HUES6 (cell line): ENCODE results near the gene STK25.

Experiments
- H3K27ac ChIP-seq: 2 replicates; pipeline ENCODE4 v1.7.0; 2013; ENCODE audit warnings: low read depth, mild to moderate bottlenecking, low read length, inconsistent platforms
- H3K27me3 ChIP-seq: 2 replicates; pipeline ENCODE4 v1.6.1; 2013; ENCODE audit warnings: low read length; ENCODE audit not compliant: control insufficient read depth, insufficient read depth
- H3K36me3 ChIP-seq: 2 replicates; pipeline ENCODE4 v1.6.1; 2013; ENCODE audit warnings: low read length; ENCODE audit not compliant: control insufficient read depth, insufficient read depth
- H3K4me1 ChIP-seq: 2 replicates; pipeline ENCODE4 v1.6.1; 2013; ENCODE audit warnings: low read length; ENCODE audit not compliant: control insufficient read depth, insufficient read depth
- H3K4me3 ChIP-seq: 2 replicates; pipeline ENCODE4 v1.5.1; 2013; ENCODE audit warnings: low read depth, low read length
- H3K9ac ChIP-seq: one replicate; pipeline ENCODE4 v1.6.1; 2013; ENCODE audit warnings: mild to moderate bottlenecking, low read length
- H3K9me3 ChIP-seq: 2 replicates; pipeline ENCODE4 v1.6.1; 2013; ENCODE audit warnings: low read depth, low read length; ENCODE audit not compliant: control insufficient read depth, insufficient read depth

Gene STK25

GRCh38 chr2:241547781-241548450, 39.5 kb upstream of the STK25 start:
- peaks cover 5% of the 10 kb centered on the region for H3K27me3 ChIP-seq
- H3K4me3 ChIP-seq, result no peak overlapping the region
- H3K9me3 ChIP-seq, result no peaks in the 10 kb centered on the region
- no peaks in the 10 kb centered on the region for H3K36me3 ChIP-seq
- peaks cover 12% of the 10 kb centered on the region; the same call in 1 of the 2 replicates for H3K4me1 ChIP-seq
- H3K27ac ChIP-seq, result no peak overlapping the region
- H3K9ac ChIP-seq, result no peak overlapping the region

GRCh38 chr2:241546771-241547498, 38.6 kb upstream of the STK25 start:
- Histone ChIP-seq H3K9me3 (no peaks in the 10 kb centered on the region), H3K27me3 (peaks cover 15% of the 10 kb centered on the region), H3K36me3 (no peaks in the 10 kb centered on the region), H3K4me1 (peaks cover 9% of the 10 kb centered on the region; the same call in 1 of the 2 replicates), H3K4me3 (no peak overlapping the region), H3K27ac (no peak overlapping the region), H3K9ac (no peak overlapping the region)

- Histone ChIP-seq H3K9ac (no peak overlapping the region), H3K27me3 (peaks cover 24% of the 10 kb centered on the region), H3K9me3 (no peaks in the 10 kb centered on the region), H3K36me3 (no peaks in the 10 kb centered on the region), H3K27ac (no peak overlapping the region), H3K4me3 (no peak overlapping the region), H3K4me1 (peaks cover 15% of the 10 kb centered on the region)
Observed at GRCh38 chr2:241545523-241546473, 37.4 kb upstream of the STK25 start.

- H3K27ac ChIP-seq, result no peak overlapping the region
- H3K4me3 ChIP-seq, result no peak overlapping the region
- no peak overlapping the region for H3K9ac ChIP-seq
- H3K36me3 ChIP-seq, result no peaks in the 10 kb centered on the region
- peaks cover 31% of the 10 kb centered on the region for H3K27me3 ChIP-seq
- H3K4me1 ChIP-seq, result peaks cover 20% of the 10 kb centered on the region
- H3K9me3 ChIP-seq, result no peaks in the 10 kb centered on the region
Observed at GRCh38 chr2:241545106-241545505, 36.7 kb upstream of the STK25 start.

GRCh38 chr2:241542278-241542605, 33.9 kb upstream of the STK25 start:
- H3K9me3 ChIP-seq, result no peaks in the 10 kb centered on the region
- H3K4me1 ChIP-seq, result peaks cover 19% of the 10 kb centered on the region
- peaks cover 38% of the 10 kb centered on the region for H3K27me3 ChIP-seq
- H3K9ac ChIP-seq, result no peak overlapping the region
- H3K4me3 ChIP-seq, result peak overlapping the region; percentile 58; the same call in 1 of the 2 replicates
- H3K36me3 ChIP-seq, result no peaks in the 10 kb centered on the region
- H3K27ac ChIP-seq, result no peak overlapping the region

- H3K9me3 ChIP-seq, result no peaks in the 10 kb centered on the region
- peaks cover 38% of the 10 kb centered on the region for H3K27me3 ChIP-seq
- H3K27ac ChIP-seq, result no peak overlapping the region
- H3K9ac ChIP-seq, result no peak overlapping the region
- no peaks in the 10 kb centered on the region for H3K36me3 ChIP-seq
- peak overlapping the region; percentile 58 for H3K4me3 ChIP-seq
- H3K4me1 ChIP-seq, result peaks cover 14% of the 10 kb centered on the region
Observed at GRCh38 chr2:241541564-241542277, 33.3 kb upstream of the STK25 start.

GRCh38 chr2:241540771-241541561, 32.6 kb upstream of the STK25 start:
- Histone ChIP-seq H3K4me1 (peaks cover 11% of the 10 kb centered on the region), H3K9ac (peak overlapping the region; percentile 28), H3K36me3 (no peaks in the 10 kb centered on the region), H3K9me3 (no peaks in the 10 kb centered on the region), H3K27ac (no peak overlapping the region), H3K27me3 (peaks cover 38% of the 10 kb centered on the region), H3K4me3 (peak overlapping the region; percentile 72)

GRCh38 chr2:241540401-241540770, 32.0 kb upstream of the STK25 start:
- H3K4me3 ChIP-seq, result peak overlapping the region; percentile 72
- H3K27ac ChIP-seq, result no peak overlapping the region
- H3K9me3 ChIP-seq, result no peaks in the 10 kb centered on the region
- H3K36me3 ChIP-seq, result no peaks in the 10 kb centered on the region
- H3K4me1 ChIP-seq, result peaks cover 11% of the 10 kb centered on the region
- peaks cover 38% of the 10 kb centered on the region for H3K27me3 ChIP-seq
- H3K9ac ChIP-seq, result no peak overlapping the region

- Histone ChIP-seq H3K9me3 (no peaks in the 10 kb centered on the region), H3K4me1 (peaks cover 11% of the 10 kb centered on the region), H3K36me3 (no peaks in the 10 kb centered on the region), H3K9ac (no peak overlapping the region), H3K27ac (no peak overlapping the region), H3K27me3 (peaks cover 38% of the 10 kb centered on the region), H3K4me3 (no peak overlapping the region)
Observed at GRCh38 chr2:241539616-241540374, 31.4 kb upstream of the STK25 start.
